HG02981 (cell line): ENCODE results near the gene RPTOR.

Experiments used
- ATAC-seq: cut with Tn5 transposase; IDR thresholded peaks from one replicate; pipeline ENCODE4 v1.9.1; 2021; ENCODE audit warnings: mild to moderate bottlenecking, moderate library complexity; ENCODE audit not compliant: unreplicated experiment

The RPTOR gene

DNA sequence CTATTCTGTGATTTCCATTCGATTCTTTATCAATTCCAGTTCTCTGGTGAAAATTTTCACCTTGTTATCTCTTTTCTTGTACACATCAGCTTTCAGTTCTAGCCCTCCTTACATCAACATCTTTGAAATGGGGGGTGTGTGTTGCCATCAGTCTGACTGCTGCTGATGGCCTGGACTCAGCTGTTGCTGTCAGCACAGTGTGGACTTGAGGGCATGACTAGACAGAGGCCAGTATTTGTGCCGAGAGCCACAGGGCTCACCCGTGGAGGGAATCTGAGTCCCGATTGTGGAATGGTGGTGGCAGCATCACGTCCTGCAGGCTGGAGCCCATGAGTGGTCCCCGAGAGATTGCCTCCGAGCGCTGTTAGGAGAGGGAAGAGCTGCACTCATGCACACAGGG, 114.2 kb downstream of the RPTOR start:
- ATAC-seq: no peak

- ATAC-seq: no peak
Observed at GRCh38 chr17:80659651-80660050, 115.0 kb downstream of the RPTOR start.

GRCh38 chr17:80660527-80661198, 116.0 kb downstream of the RPTOR start:
- ATAC-seq: no peak

- no peak for ATAC-seq
Observed at GRCh38 chr17:80662557-80662956, 117.9 kb downstream of the RPTOR start.

DNA sequence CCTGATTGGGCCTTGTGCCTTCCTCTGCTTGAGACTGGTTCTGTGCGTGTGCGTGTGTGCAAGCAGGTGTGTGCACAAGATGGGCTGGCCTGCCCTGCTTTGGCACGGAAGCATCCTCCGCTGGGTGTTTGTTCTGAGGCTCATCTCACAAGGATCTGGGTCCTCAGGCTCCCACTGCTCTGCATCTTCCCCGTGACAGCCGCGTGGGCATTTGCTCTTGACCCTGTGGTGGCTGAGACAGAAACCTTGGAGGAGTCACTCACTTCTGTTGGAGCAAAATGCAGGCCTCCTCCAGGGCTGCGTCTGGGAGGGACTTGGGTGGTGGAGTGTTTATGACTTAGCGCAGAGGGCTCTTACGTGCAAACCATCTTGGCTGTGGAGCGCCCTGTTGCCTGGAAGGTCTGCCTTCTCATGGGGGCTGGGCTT, 119.2 kb downstream of the RPTOR start:
- no peak for ATAC-seq

DNA sequence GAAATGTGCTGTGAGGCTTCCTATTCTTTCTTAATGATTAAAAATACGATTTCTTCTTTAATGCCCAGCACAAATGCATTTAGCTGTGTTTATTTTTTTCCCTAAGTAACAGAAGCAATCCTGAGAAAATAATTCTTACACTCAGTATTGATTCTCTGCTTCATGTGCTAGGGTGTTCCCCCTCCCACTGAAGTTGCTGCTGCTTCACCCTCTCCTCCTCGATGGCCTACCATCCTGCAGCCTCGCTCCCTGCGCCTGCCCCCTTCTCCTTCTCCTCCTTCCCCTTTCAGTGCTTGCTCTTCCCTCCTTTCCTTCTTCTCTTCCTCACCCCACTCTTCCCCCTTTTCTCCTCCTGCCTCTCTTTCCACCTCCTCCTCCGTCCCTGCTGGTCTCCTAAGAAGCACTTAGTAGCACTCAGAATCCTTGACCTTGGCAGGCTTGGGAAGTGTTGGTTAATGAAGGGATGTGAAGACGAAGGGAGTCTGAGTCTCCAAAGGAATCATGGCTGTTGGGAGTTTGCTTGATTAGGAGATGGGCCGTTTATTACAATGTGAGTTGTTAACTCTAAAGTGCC, 119.7 kb downstream of the RPTOR start:
- no peak for ATAC-seq

DNA sequence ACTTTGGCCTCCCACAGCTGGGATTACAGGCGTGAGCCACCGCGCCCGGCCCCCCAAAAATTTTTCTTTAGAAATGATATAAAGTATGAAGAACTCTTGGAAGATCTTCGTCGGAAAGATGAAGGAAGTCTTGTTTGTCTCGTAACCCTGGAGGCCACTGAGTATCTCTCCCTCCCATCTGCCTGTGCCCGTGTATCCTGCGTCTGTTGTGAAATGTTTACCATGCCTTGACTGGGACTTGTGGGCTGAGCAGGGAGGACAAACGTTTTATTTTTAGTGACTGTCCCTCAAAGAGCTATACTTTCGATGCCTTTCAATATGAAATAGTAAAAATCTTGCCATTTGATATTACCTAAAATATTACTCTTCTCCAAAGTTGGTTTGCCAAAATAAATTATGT, 121.2 kb downstream of the RPTOR start:
- no peak for ATAC-seq

GRCh38 chr17:80666867-80667266, 122.2 kb downstream of the RPTOR start:
- ATAC-seq: no peak

DNA sequence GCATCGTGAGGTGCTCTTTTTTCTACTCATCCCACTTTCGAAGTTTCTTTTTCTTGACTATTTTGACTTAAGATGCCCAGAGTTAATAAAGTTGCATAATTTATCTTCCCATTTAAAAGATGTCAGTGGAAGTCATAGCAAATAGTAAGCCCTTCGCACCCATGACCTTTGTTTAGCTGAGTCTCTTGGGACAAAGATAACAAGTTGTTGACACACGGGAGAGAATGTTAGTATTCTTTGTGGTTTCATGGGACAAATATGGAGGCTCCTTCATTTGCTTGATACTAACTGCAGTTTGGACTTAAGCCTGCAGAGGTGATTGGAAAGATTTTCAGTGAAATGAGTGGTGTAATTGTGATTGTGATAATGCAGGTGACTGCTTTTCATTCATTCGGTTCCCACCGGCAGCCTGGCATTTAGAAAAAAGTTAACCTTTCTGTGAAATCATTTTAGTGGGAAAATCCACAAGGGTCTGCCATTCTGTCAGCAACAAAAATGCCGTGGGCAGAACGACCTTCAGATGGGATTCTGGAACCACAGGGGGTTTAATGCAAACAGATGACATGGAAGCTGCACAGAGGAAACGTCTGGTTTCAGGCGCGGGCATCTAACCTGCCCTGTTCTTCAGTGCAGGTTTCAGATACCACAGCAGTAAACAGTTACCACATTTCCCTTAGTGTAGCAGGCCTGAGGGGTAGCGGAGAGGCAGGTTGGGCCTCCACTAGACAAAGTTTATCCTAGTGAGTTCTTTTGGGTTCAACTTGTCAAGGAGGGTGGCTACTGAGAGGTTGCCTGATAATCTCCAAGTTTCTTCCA, 123.0 kb downstream of the RPTOR start:
- ATAC-seq: no peak

GRCh38 chr17:80668375-80669148, 123.9 kb downstream of the RPTOR start:
- no peak for ATAC-seq

GRCh38 chr17:80671039-80671824, 126.6 kb downstream of the RPTOR start:
- ATAC-seq: no peak

- no peak for ATAC-seq
Observed at GRCh38 chr17:80671825-80672110, 127.1 kb downstream of the RPTOR start.

GRCh38 chr17:80673152-80673920, 128.7 kb downstream of the RPTOR start:
- no peak for ATAC-seq

- no peak for ATAC-seq
Observed at GRCh38 chr17:80675438-80676095, 130.9 kb downstream of the RPTOR start.

- no peak for ATAC-seq
Observed at GRCh38 chr17:80676096-80676466, 131.4 kb downstream of the RPTOR start.

- ATAC-seq: no peak
Observed at GRCh38 chr17:80676564-80676963, 131.9 kb downstream of the RPTOR start.

- no peak for ATAC-seq
Observed at GRCh38 chr17:80677214-80677756, 132.6 kb downstream of the RPTOR start.

- no peak for ATAC-seq
Observed at GRCh38 chr17:80679816-80680215, 135.2 kb downstream of the RPTOR start.

DNA sequence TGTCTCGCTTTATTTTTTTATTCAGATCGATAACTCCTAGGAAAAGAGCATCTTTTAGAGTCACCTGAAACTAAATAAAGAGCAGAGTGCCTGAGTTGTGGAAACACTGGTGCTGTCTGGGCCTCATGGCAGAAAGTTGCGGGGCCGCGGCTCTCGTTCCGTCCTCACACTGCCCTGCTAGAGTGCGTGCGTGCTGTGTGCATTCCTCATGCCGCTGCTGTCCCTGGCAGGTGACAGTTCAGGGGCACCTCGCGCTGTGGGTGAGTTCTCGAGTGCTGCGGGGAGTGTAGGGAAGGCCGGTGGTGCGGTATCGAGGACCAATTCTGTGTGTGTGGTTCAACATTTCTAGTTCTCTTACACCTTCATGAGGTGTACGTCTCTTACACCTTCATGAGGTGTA, 136.6 kb downstream of the RPTOR start:
- ATAC-seq: no peak
